Central memory CD8-positive, alpha-beta T cell (primary cell): ENCODE measurements around the gene RIIAD1.
"Not testable (repeated sequence)": the region's sequence is repeated elsewhere in the genome, so short reads cannot be mapped to it uniquely, and the experiment has no call there.

ENCODE experiments used
- ATAC-seq: fragments of 150-1000 bp; cut with Tn5 transposase; replicated peaks from 2 replicates; pipeline ENCODE4 v1.10.0; 2022; ENCODE audit warnings: mild to moderate bottlenecking, moderate FRiP score, moderate number of reproducible peaks; ENCODE audit not compliant: poor library complexity, severe bottlenecking; ENCODE audit errors: extremely low read depth
- DNase-seq, 2 donors: peaks; one replicate each; pipeline ENCODE4 v3.0.0; 2021; ENCODE audit warnings: low spot score in 2 of 2
- H3K27ac Mint-ChIP-seq: one replicate; pipeline ENCODE4 v1.8.0; 2022; ENCODE audit warnings: low read depth, mild to moderate bottlenecking, moderate library complexity, mixed read lengths
- H3K27me3 Mint-ChIP-seq: one replicate; pipeline ENCODE4 v1.8.0; 2022; ENCODE audit warnings: mixed read lengths
- H3K36me3 Mint-ChIP-seq: one replicate; pipeline ENCODE4 v1.8.0; 2022; ENCODE audit warnings: mild to moderate bottlenecking, moderate library complexity, mixed read lengths; ENCODE audit not compliant: insufficient read depth
- H3K4me1 Mint-ChIP-seq: one replicate; pipeline ENCODE4 v1.8.0; 2022; ENCODE audit warnings: mixed read lengths
- H3K4me3 Mint-ChIP-seq: one replicate; pipeline ENCODE4 v1.8.0; 2022; ENCODE audit warnings: mild to moderate bottlenecking, moderate library complexity, mixed read lengths
- H3K9me3 Mint-ChIP-seq: one replicate; pipeline ENCODE4 v1.8.0; 2022; ENCODE audit warnings: mixed read lengths

RIIAD1 gene

GRCh38 chr1:151729157-151729965 lies 8.0 kb downstream of the RIIAD1 start:
- no peak overlapping the region for H3K27ac Mint-ChIP-seq
- H3K36me3 Mint-ChIP-seq: no peaks in the 10 kb centered on the region
- peaks cover 79% of the 10 kb centered on the region for H3K27me3 Mint-ChIP-seq

GRCh38 chr1:151729966-151730291 lies 8.6 kb downstream of the RIIAD1 start:
- no peak overlapping the region for H3K27ac Mint-ChIP-seq
- H3K4me1 Mint-ChIP-seq: no peaks in the 10 kb centered on the region
- H3K9me3 Mint-ChIP-seq: no peaks in the 10 kb centered on the region
- no peak for DNase-seq
- ATAC-seq: no peak
- peaks cover 75% of the 10 kb centered on the region for H3K27me3 Mint-ChIP-seq
- no peak overlapping the region for H3K4me3 Mint-ChIP-seq
- H3K36me3 Mint-ChIP-seq: no peaks in the 10 kb centered on the region

More at GRCh38 chr1:151729157-151729965, 8.0 kb downstream of the RIIAD1 start:
- DNase-seq (no peak), ATAC-seq (no peak)
- Mint-ChIP-seq H3K4me1 (no peaks in the 10 kb centered on the region), H3K9me3 (no peaks in the 10 kb centered on the region), H3K4me3 (no peak overlapping the region)

GRCh38 chr1:151733126-151733525 lies 11.8 kb downstream of the RIIAD1 start:
- no peak overlapping the region for H3K27ac Mint-ChIP-seq
- H3K36me3 Mint-ChIP-seq: no peaks in the 10 kb centered on the region
- peaks cover 43% of the 10 kb centered on the region for H3K27me3 Mint-ChIP-seq
- H3K9me3 Mint-ChIP-seq: no peaks in the 10 kb centered on the region
- H3K4me1 Mint-ChIP-seq: no peaks in the 10 kb centered on the region
- DNase-seq: no peak
- no peak overlapping the region for H3K4me3 Mint-ChIP-seq
- no peak for ATAC-seq

GRCh38 chr1:151733995-151734394 lies 12.7 kb downstream of the RIIAD1 start:
- not testable (repeated sequence) for ATAC-seq, H3K4me1 Mint-ChIP-seq, H3K4me3 Mint-ChIP-seq, H3K36me3 Mint-ChIP-seq, H3K9me3 Mint-ChIP-seq, H3K27ac Mint-ChIP-seq, DNase-seq
- H3K27me3 Mint-ChIP-seq: peaks cover 35% of the 10 kb centered on the region

GRCh38 chr1:151737026-151737425 lies 15.7 kb downstream of the RIIAD1 start:
- DNase-seq (no peak), ATAC-seq (no peak)
- H3K9me3 Mint-ChIP-seq: no peaks in the 10 kb centered on the region
- no peak overlapping the region for H3K4me3 Mint-ChIP-seq
- no peaks in the 10 kb centered on the region for H3K4me1 Mint-ChIP-seq
- H3K36me3 Mint-ChIP-seq: no peaks in the 10 kb centered on the region
- peaks cover 4% of the 10 kb centered on the region for H3K27me3 Mint-ChIP-seq
- no peak overlapping the region for H3K27ac Mint-ChIP-seq

- H3K4me1 Mint-ChIP-seq: no peaks in the 10 kb centered on the region
- ATAC-seq (no peak), DNase-seq (no peak)
- H3K36me3 Mint-ChIP-seq: no peaks in the 10 kb centered on the region
- H3K27ac Mint-ChIP-seq: no peak overlapping the region
- H3K27me3 Mint-ChIP-seq: no peaks in the 10 kb centered on the region
- no peaks in the 10 kb centered on the region for H3K9me3 Mint-ChIP-seq
- H3K4me3 Mint-ChIP-seq: no peak overlapping the region
Measured at GRCh38 chr1:151737479-151737878, 16.2 kb downstream of the RIIAD1 start.

- H3K36me3 Mint-ChIP-seq: no peaks in the 10 kb centered on the region
- no peak for DNase-seq
- ATAC-seq: no peak
- H3K4me3 Mint-ChIP-seq: no peak overlapping the region
- H3K4me1 Mint-ChIP-seq: no peaks in the 10 kb centered on the region
- H3K9me3 Mint-ChIP-seq: no peaks in the 10 kb centered on the region
- H3K27ac Mint-ChIP-seq: no peak overlapping the region
- no peaks in the 10 kb centered on the region for H3K27me3 Mint-ChIP-seq
Measured at GRCh38 chr1:151739590-151740355, 18.5 kb downstream of the RIIAD1 start.

- no peak for DNase-seq
- Mint-ChIP-seq H3K27ac (no peak overlapping the region), H3K27me3 (peaks cover 7% of the 10 kb centered on the region), H3K9me3 (no peaks in the 10 kb centered on the region), H3K4me1 (no peaks in the 10 kb centered on the region), H3K4me3 (no peak overlapping the region), H3K36me3 (no peaks in the 10 kb centered on the region)
- ATAC-seq: no peak
Measured at GRCh38 chr1:151741516-151741915, 20.2 kb downstream of the RIIAD1 start.

GRCh38 chr1:151756291-151756690 lies 35.0 kb downstream of the RIIAD1 start:
- Mint-ChIP-seq H3K27ac (no peak overlapping the region), H3K36me3 (peaks cover 35% of the 10 kb centered on the region), H3K4me3 (no peak overlapping the region), H3K9me3 (no peaks in the 10 kb centered on the region), H3K27me3 (no peaks in the 10 kb centered on the region), H3K4me1 (peaks cover 5% of the 10 kb centered on the region)
- DNase-seq (no peak), ATAC-seq (no peak)

GRCh38 chr1:151759241-151759640 lies 37.9 kb downstream of the RIIAD1 start:
- ATAC-seq: no peak
- no peaks in the 10 kb centered on the region for H3K9me3 Mint-ChIP-seq
- no peak overlapping the region for H3K27ac Mint-ChIP-seq
- H3K27me3 Mint-ChIP-seq: no peaks in the 10 kb centered on the region
- DNase-seq: no peak
- no peak overlapping the region for H3K4me3 Mint-ChIP-seq
- peaks cover 57% of the 10 kb centered on the region for H3K36me3 Mint-ChIP-seq
- peaks cover 26% of the 10 kb centered on the region for H3K4me1 Mint-ChIP-seq

GRCh38 chr1:151760597-151761385 lies 39.5 kb downstream of the RIIAD1 start:
- no peaks in the 10 kb centered on the region for H3K9me3 Mint-ChIP-seq
- DNase-seq (no peak), ATAC-seq (no peak)
- H3K27me3 Mint-ChIP-seq: no peaks in the 10 kb centered on the region
- no peak overlapping the region for H3K27ac Mint-ChIP-seq
- H3K36me3 Mint-ChIP-seq: peaks cover 57% of the 10 kb centered on the region
- H3K4me3 Mint-ChIP-seq: no peak overlapping the region
- peaks cover 30% of the 10 kb centered on the region for H3K4me1 Mint-ChIP-seq

- peak within 1 kb of the TSS; percentile 98 for H3K27ac Mint-ChIP-seq
- H3K36me3 Mint-ChIP-seq: peaks cover 49% of the 10 kb centered on the region
- H3K27me3 Mint-ChIP-seq: no peaks in the 10 kb centered on the region
- H3K4me3 Mint-ChIP-seq: peak within 1 kb of the TSS; percentile 91
- no peaks in the 10 kb centered on the region for H3K9me3 Mint-ChIP-seq
- ATAC-seq (peak; percentile 99), DNase-seq (peak; percentile 69 to 79)
- H3K4me1 Mint-ChIP-seq: peaks cover 25% of the 10 kb centered on the region
Measured at GRCh38 chr1:151762941-151763921, 41.9 kb downstream of the RIIAD1 start, which contains the start of gene MRPL9. Gene MRPL9 (minus strand): TSS chr1:151763496. CDS start chr1:151763479, 17 bp downstream.
